GM18909 (cell line): ENCODE measurements around the gene DAB2.
"Not testable (repeated sequence)": the region's sequence is repeated elsewhere in the genome, so short reads cannot be mapped to it uniquely, and the experiment has no call there.

Experiments used
- ATAC-seq: cut with Tn5 transposase; IDR thresholded peaks from one replicate; pipeline ENCODE4 v1.9.1; 2021; ENCODE audit warnings: mild to moderate bottlenecking; ENCODE audit not compliant: unreplicated experiment, poor library complexity

Gene DAB2

DNA sequence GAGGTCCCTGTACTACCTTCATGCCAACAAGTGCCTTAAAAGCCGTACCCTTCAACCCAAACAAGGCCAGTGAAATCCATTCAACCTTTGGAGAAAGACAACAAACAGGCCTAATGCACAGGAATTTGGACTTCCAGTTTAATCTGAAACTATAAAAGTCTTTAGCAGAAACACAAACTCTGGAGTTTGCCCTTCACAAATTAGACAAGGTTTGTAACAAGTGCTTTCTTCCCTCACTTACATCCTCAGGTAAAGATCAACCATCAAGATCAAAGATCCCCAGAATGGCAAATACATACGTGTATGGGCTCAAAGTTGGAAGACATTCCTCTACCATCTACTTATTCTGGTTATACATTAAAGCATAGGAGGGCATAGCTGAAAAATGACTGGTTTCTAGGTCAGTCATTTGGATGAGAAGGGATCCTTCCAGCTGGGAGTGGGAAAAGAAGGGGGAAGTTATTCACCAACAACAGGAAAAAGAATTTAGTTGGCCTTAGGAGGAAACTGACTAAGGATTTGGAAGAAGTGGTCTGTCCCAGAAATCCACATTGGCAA is 2.0 kb downstream of the DAB2 start:
- no peak for ATAC-seq

- ATAC-seq: no peak
Observed at GRCh38 chr5:39422036-39422606, 2.7 kb downstream of the DAB2 start.

DNA sequence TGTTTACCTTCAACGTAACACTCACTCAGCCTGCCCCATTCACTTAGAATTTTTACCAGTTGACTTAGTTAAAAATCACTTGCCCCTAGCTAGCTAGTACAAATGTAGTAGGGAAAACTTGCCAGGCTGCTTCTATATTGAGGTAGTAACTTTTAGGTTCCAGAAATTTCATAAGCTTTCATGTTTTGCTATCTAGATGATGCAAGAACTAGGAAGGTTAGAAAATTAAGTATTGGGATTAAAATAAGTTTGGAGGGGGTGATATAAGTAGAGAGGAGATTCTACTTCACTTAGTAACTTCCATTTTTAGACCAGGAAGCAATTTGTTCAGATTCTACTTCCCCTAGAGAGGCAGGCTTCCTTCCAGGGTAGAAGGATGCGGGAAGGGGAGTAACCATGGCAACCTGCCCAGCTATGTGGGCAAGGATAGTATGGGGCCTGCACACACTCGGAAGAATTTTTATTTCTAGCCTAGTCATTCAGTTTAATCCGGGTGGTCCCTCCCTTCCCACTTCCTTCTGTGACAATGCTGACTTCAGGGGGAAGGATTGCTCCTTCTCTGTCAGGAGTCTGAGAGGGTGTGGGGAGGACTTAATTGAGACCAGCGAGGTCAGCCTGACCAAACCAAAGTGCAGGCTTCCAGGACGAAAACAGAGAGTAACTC is 4.2 kb downstream of the DAB2 start:
- ATAC-seq: no peak

DNA sequence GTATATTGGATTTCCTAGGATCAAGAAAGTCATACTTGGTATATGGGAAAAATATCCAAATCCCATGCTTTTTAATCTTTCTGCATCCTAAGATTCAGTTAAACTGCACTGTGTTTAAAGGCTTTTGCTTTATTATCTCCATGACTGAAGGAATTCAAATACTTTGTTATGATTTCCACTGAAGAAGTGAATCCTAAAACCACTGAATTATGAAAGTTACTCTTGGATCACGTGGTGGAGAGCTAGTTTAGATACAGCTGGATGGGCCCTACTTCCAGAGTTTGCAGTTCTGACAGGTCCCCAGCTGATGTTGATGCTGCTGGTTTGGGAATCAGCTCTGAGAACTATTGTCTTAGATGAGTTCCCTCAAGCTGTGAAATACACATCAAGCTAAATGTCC is 5.0 kb downstream of the DAB2 start:
- no peak for ATAC-seq

DNA sequence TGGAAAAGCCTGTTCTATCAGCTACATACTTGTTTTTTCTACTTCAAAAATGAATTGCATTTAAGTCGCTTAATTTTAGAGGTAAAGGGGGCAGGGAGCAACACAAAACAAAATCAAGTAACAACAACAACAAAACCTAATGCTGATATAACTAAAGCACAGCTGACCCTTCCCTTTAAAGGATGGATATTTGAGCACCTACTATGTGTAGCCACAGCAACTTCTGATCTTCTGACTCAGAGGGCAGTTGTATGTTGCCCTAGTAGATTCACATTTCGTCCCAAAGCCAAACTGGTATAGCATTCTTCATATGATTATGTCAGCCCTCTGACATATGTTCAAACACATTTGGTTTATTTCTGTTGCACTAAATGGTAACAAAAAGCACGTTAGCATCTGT is 6.8 kb downstream of the DAB2 start:
- no peak for ATAC-seq

DNA sequence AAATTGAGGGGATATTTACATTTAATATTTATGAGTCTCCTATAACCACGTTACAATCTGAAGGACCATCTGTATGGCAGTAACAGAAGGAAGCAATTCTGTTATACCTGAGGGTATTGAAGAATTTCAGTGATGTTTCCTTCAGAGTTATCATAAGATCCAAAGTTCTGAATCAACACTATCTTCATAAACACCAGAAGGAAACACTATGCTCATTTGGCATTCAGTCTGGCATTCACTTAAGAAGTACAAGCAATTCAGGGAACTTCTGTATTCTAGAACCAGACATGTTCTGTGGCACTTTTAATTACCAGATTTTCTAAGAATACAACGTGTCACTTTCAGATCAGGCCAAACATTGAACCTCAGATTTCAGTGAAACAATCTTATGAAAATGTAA is 9.6 kb downstream of the DAB2 start:
- ATAC-seq: no peak

DNA sequence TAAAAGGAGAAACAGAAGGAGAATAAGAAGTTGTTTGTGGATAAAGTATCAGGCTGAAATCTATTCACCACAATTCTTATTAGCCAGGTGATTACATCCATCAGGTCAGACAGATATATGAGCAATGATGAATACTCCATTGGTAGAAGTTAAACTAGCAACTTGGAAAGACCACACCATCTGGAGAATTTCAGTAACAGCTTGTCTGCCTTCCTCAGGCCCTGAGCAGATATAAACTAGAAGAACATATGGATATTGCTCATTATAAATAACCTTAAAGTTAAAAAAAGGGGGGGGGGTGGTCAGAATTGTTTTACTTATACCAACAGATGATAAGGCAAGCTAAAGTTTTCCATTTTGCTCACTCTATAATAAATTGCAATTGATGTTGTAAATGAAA is 10.4 kb downstream of the DAB2 start:
- ATAC-seq: no peak

DNA sequence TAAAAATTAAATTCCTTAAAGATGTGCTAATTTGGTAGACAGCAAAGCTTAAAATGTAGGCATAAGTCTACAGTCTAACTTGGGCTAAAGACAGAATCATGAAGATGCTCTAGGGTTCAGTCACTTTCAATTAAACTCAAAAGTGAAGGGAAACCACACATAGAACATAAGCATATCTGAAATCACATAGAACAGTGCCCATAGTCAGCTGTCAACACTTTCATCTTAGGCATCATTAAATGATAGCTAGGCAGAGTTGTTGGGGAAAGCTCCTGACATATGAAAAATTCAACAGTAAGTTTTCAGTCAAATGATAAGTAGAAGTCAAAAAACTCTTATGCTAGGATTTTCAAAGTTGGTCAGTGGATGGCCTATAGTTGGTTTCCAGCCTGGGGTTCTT is 11.0 kb downstream of the DAB2 start:
- no peak for ATAC-seq

DNA sequence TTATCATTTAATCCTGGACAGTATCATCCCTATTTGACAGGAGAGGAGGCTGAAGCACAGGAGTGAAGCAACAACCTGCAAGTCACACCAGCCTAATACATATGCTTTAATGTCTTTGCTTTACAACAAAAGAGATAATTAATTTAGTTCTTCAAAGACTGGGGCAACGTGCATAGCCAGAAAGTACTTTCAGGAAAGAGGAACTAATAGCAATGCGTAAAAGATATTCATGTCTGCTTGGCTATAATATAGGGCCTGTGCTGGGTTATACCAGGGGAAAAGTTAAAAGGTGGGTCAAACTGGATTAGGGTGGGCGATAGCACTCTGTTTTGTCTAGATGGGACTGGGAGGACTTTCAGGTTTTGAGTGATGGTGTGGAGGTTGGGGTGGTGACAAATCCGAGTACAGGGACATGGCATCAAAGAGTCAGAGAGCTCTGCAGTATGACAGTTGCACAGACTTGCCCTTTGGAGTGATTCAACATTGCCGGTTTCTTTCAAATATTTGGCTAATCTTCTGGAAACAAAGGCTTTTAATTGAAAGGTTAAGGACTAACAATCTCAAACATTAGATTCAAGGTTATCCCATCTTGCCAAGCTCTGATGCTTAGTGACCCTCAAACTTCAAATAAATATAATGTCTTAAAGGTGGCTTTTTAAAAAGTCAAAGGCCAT is 11.9 kb downstream of the DAB2 start:
- ATAC-seq: no peak

DNA sequence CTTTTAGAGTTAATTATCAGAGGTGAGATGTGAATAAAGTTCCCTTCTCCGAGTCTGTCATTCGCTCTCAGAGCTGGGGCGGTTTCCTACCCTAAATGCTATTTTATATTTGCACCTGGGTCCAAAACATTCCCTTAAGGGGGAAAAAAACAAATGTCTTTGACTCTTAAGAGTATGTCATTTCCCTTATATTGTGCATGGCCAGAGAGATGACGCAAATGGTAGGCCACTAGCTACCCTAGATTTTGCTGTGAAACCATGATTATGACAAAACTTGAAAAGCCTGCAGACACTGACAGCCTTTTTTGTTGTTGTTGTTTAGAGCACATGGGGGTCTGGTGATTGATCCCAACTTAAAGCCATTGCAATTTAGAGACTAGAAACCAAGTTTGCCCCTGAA is 12.8 kb downstream of the DAB2 start:
- no peak for ATAC-seq

- no peak for ATAC-seq
Observed at GRCh38 chr5:39411061-39411460, 13.7 kb downstream of the DAB2 start.

GRCh38 chr5:39409033-39409432 is 15.7 kb downstream of the DAB2 start:
- ATAC-seq: no peak

GRCh38 chr5:39405083-39405843 is 19.5 kb downstream of the DAB2 start:
- ATAC-seq: no peak

GRCh38 chr5:39403761-39404160 is 21.0 kb downstream of the DAB2 start:
- not testable (repeated sequence) for ATAC-seq

DNA sequence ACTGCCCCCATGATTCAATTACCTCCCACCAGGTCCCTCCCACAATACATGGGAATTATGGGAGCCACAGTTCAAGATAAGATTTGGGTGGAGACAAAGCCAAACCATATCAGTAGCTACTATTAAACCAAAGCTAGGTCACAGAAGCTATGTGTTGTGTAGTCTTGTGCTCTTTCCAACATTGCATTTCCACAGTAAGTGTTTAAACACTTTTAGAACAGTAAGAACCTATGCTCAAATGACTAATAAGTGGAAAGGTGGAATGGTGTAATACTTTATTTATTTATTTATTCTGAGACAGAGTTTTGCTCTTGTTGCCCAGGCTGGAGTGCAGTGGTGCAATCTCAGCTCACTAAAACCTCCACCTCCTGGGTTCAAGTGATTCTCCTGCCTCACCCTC is 22.6 kb downstream of the DAB2 start:
- not testable (repeated sequence) for ATAC-seq

- no peak for ATAC-seq
Observed at GRCh38 chr5:39400713-39401578, 23.8 kb downstream of the DAB2 start.

DNA sequence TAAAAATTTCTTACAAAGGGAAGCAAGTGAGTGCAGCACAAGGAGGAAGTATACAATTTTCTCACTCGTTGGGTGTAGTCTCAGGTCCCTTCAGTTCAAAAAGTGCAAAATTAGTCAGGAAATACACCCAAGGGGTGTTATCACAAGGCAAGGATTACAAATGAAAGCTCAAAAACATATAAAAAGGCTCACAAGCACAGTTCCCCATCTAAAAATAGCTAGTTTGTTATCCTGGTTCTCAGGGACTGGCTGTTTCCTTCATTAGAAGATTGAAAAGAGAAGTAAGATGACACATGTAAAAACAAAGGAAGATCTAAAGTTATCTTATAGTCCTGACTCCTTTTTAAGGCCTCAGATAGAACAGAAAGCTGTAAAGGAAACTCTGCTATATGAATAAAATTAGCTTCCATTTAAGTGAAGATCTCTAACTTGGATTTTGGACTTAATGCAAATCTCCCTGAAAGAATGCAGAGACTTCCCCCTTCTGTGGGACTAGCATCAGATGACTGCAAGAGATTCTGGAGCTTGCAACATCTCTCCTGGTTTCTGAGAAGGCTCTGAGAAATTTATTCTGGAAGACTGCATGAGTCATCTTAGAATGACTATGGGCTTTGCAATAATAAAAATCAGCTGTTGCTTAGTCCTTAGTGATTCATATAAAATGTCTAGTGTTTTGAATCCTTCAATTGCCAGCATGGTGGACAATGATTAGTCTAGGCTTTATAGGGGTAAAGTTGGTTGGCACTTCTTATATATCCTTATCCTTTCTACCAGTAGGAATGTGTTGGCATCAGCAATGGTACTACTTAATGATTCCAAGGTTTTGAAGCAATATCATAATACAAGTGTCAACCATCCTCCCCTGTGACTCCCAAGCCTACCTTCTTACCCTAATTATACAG is 25.4 kb downstream of the DAB2 start:
- ATAC-seq: no peak

DNA sequence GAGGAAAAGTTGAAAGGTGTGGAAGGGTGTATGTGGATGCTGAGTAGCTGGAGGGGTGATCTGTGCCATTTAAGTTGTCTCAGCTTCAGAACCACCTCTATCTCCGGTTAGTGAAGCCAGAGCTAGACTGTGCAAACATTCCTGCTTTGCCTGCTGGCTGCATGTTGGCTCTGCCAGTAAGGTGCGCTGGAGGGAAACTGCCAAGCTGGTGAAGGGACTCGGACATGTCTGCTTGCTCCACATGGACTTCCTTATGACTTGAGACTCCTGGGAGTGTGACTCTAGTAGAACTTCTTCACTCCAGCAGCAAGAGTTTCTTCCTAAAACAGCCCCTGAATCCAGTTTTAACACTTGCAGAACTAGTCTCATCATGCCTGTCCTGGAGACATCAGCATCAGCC is 27.9 kb downstream of the DAB2 start:
- no peak for ATAC-seq

GRCh38 chr5:39395521-39395920 is 29.3 kb downstream of the DAB2 start:
- no peak for ATAC-seq
